ENCODE measurements around the gene BRF1. TPM values are rescaled to one million over a fixed set of nuclear protein-coding genes. Genes with fewer than 3 reads are reported as not detected.

The BRF1 gene
- total and polyA plus RNA-seq, 2 of the 13 experiments (the other 11 are each of a cell fraction or from before 2014, with no cell fraction given): 5.1 to 11.0 TPM

GRCh38 chr14:105268736-105269354 lies 32.0 kb downstream of the BRF1 start (continued):
- TF ChIP-seq ZBTB20 (CRISPR knock-in tag; IDR thresholded peaks at IDR 0.05; ENCODE audit: borderline replicate concordance, low read depth) (no peak), ZSCAN20 (CRISPR knock-in tag; IDR thresholded peaks at IDR 0.05; ENCODE audit: borderline replicate concordance) (no peak)

- FAIRE-seq (no peak), ATAC-seq (peak; percentile 65), DNase-seq (ENCODE audit: low spot score) (no peak)
- H3K79me2 ChIP-seq (ENCODE audit: insufficient read depth, low read length): peaks cover 3% of the 10 kb centered on the region
- H3K4me3 ChIP-seq (replicated peaks in 1 of 3; ENCODE audit: insufficient read depth in 1 of 3, low read depth in 2 of 3, low read length in 3 of 3): no peak overlapping the region
- ChIA-PET CTCF (ENCODE audit: low intra/inter-chr PET ratio, low total read pairs) (no interaction called here), POLR2A (no interaction called here)
- no peaks in the 10 kb centered on the region for H3K9me3 ChIP-seq (ENCODE audit: low read length)
- H3K27me3 ChIP-seq (ENCODE audit: control insufficient read depth in 1 of 2, insufficient read depth in 2 of 2, low read length in 2 of 2): no peaks in the 10 kb centered on the region
- no peak overlapping the region for H2AFZ ChIP-seq (ENCODE audit: low read length)
- no peak overlapping the region for H3K27ac ChIP-seq (ENCODE audit: extremely low read length, insufficient read depth, low read length)
- no TSS peak for BruUV-seq (replicated peaks)
- 95% methylated on average over 11 of the region's 21 CpGs for WGBS (ENCODE audit: low lambda C conversion rate)
- no peak overlapping the region for H3K4me2 ChIP-seq (ENCODE audit: low read depth, low read length)
- intact Hi-C loops (cut with micrococcal nuclease; ENCODE audit: unreplicated experiment) (no loop called here), in situ Hi-C loops (cut with HindIII; ENCODE audit: extremely low pct_ligation_motif_present, low pct_unique_long_range_greater_than_20kb) (no loop called here)
- no peaks in the 10 kb centered on the region for H3K4me1 ChIP-seq (ENCODE audit: insufficient read depth, low read length)
- H3K36me3 ChIP-seq (replicated peaks in 1 of 2; ENCODE audit: control insufficient read depth in 1 of 2, insufficient read depth in 2 of 2, low read length in 2 of 2): peaks cover 4 to 5% of the 10 kb centered on the region in 2 experiments; a peak in 3 of 5 replicates
- no peak overlapping the region for H3K9ac ChIP-seq (ENCODE audit: insufficient read depth, low read depth, low read length)
- no peaks in the 10 kb centered on the region; the same call in 1 of the 2 replicates for H4K20me1 ChIP-seq (ENCODE audit: insufficient read depth, low read length)
- TF ChIP-seq SIX4 (CRISPR knock-in tag; IDR thresholded peaks at IDR 0.05) (no peak), STAG1 (CRISPR knock-in tag; IDR thresholded peaks at IDR 0.05) (peak; percentile 25; the same call in 1 of the 2 replicates), ZBTB26 (CRISPR knock-in tag; IDR thresholded peaks at IDR 0.05; ENCODE audit: borderline replicate concordance) (no peak), SOX13 (IDR thresholded peaks at IDR 0.05) (no peak), SOX13 (CRISPR knock-in tag; conservative IDR thresholded peaks at IDR 0.05 in 1 of 2, IDR thresholded peaks at IDR 0.05 in 1 of 2) (no peak), ZBTB20 (CRISPR knock-in tag; IDR thresholded peaks at IDR 0.05; ENCODE audit: borderline replicate concordance, low read depth) (no peak), BCL6 (CRISPR knock-in tag; IDR thresholded peaks at IDR 0.05) (no peak), ZNF841 (CRISPR knock-in tag; IDR thresholded peaks at IDR 0.05; ENCODE audit: borderline replicate concordance) (no peak), HNRNPLL (IDR thresholded peaks at IDR 0.05; ENCODE audit: low read depth, low read length, poor library complexity, severe bottlenecking) (peak; percentile 7), ZNF234 (CRISPR knock-in tag; conservative IDR thresholded peaks at IDR 0.05) (no peak), BCLAF1 (IDR thresholded peaks at IDR 0.05) (no peak), RXRA (CRISPR knock-in tag; IDR thresholded peaks at IDR 0.05) (no peak), BRD4 (CRISPR knock-in tag; IDR thresholded peaks at IDR 0.05) (no peak), POLR2AphosphoS2 (IDR thresholded peaks at IDR 0.05; ENCODE audit: low read depth, low read length) (no peak), ZEB1 (IDR thresholded peaks at IDR 0.05; ENCODE audit: insufficient replicate concordance, low read depth) (no peak), ZSCAN30 (CRISPR knock-in tag; IDR thresholded peaks at IDR 0.05) (no peak), NFE2L1 (CRISPR knock-in tag; IDR thresholded peaks at IDR 0.05; ENCODE audit: borderline replicate concordance) (no peak), POLR2AphosphoS5 (IDR thresholded peaks at IDR 0.05; ENCODE audit: low read depth, low read length) (no peak), BHLHE40 (IDR thresholded peaks at IDR 0.05; ENCODE audit: low read length) (no peak)
Measured at GRCh38 chr14:105267820-105268548, 32.8 kb downstream of the BRF1 start.

All from HepG2 (cell line).